Measurements from ENCODE around the gene RMI1.

GRCh38 chr9:84031534-84031933 is 50.9 kb downstream of the RMI1 start:
- no peak for TF ChIP-seq CTCF (IDR thresholded peaks at IDR 0.05)
- TF ChIP-seq POLR2A (IDR thresholded peaks at IDR 0.05), result no peak

Data from right lobe of liver (tissue), 4 donors.